Measurements from ENCODE around the gene CLASP1.
"Not testable (repeated sequence)": the region's sequence is repeated elsewhere in the genome, so short reads cannot be mapped to it uniquely, and the experiment has no call there.

CLASP1 gene

DNA sequence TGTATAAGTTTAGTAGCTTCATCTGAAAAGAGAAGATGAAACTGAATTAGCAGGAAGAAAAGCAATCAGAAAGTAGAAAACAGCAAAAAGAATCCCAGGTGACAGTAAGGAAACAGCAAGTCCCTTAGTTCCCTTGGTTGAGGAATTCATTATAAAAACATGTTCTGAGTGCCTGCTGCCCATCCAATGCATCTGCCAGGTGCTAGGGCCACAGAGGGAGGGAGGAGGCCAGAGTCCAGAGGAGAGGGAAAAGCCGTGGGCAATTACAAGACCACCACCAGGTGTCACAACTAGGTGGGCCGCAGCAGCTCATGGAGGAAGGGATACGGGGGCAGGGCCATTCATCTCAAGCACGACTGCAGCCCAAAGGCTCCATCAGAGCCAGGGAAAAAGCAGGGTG is 308.3 kb downstream of the CLASP1 start:
- no peak for DNase-seq

GRCh38 chr2:121338281-121338680 is 311.0 kb downstream of the CLASP1 start:
- DNase-seq, result no peak

DNA sequence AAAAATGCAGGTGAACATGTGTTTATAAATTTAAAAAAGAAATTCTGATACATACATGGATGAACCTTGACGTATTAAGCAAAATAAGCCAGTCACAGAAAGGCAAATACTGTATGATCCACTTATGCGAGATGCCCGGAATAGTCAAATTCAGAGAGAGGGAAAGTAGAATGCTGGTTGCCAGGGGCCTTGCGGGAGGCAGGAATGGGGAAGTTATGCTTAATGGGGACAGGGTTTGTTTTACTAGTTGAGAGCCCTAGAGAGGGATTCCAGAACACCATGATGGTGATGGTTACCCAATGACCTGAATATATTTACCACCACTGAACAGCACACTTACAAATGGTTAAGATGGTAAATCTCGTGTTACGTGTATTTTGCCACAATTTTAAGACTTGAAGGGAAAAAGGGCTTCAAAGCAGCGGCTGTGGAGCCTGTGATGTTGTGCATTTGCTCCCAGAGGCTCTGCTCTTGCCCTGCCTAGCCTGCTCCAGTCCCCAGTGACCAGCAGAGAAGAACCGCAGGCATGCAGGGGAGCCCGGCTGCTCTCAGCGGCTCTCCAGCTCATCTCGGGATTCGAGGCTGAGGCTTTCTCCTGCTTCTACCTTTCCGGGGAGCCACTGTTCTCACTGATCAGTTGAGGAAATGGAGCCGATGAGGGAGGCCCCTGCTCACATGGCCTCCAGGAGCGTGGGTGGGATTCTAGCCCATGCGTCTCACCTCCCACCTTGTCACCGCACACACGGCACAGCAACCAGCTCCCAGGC is 312.6 kb downstream of the CLASP1 start:
- DNase-seq, result no peak

- DNase-seq, result no peak
These were observed 313.7 kb downstream of the CLASP1 start for GRCh38 chr2:121335294-121336290.

DNA sequence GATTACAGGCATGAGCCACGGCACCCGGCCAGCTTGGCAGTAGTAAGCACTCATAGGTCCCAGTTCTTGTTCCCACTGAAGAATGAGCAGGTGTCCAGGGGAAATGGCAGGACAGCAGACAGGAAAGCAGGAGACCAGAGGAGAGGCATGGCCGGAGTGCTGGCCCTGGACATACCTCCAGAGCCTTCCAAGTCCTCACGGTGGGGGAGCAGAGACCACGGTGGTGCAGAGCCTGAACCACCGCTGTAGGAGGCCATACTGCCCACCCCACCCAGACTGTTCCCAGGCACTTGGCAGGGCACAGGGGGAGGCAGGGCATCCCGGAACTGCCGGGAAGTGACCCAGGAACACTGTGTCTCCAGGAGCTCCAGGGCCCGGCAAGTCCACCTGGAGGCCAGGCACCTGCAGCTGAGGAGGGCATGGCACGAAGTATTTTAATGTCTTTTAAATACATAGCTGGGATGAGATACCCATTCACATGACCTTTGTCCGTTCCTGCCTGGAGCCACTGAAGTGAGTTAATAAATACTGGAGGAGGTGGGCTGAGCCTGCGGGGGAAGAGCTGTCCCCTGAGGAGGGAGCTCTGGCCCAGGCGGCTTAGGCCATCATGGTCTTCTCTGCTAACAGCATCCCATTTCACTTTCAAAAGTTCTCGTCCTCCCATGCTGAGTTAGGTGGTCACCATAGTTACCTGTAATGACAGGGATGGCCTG is 314.5 kb downstream of the CLASP1 start:
- no peak for DNase-seq

GRCh38 chr2:121333834-121334558 is 315.3 kb downstream of the CLASP1 start:
- DNase-seq, result no peak

DNA sequence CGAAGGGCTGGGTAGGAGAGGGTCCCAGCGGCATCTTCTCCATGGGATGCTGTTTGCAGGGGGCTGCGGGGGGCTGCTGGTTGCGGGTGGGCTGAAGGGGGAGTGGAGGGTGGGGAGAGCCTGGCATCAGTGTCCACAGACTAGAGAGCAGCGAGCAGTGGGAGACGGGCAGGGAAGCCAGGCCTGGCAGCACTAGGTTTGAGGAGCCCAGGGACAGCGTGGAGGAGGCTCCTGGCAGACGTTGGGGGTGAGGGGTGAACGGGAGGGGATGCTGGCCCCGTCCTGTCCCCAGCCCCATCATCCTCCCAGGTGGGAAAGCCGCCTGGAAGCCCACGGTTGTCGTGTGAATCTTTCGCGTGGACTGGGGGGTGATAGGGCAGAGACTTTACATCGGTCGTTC is 316.0 kb downstream of the CLASP1 start:
- no peak for DNase-seq

GRCh38 chr2:121331324-121331723 is 317.9 kb downstream of the CLASP1 start:
- not testable (repeated sequence) for DNase-seq

DNA sequence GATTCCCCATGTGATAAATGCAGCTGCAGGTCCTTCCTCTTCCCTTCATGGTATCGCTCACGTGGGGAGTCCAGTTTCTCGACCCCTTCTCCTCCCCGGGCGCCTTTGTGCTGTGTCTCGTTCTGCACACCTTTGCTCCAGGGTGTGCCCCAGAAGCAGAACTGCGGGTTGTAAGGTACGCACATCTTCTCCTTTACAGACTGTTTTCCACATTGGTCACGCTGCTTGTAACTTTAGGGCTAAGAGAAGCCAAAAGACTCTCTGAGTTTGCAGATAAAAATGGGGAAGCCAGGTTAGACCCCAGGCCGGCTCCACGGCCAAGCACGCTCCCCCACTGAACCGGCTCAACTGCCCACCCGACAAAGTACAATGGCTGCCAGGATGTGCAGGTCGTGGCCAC is 318.3 kb downstream of the CLASP1 start:
- DNase-seq, result no peak

DNA sequence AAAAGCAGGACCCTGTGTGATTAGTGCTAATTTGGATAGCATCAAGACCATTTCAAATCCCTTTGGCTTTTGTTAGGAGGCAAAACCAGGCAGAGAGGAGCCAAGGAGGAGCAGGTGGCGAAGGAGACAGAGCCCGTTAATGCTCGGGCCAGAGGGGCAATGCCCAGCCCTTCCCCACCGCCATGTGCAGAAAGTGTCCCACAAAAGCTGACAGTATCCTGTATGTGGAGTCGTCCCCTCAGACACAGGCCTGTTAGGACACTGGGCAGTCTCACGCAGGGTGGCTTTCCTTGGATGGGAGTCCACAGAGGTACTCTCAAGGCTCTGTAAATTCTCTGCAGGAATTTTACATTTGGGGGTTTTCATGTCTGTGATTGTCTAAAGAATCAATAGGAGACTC is 319.5 kb downstream of the CLASP1 start:
- no peak for DNase-seq

DNA sequence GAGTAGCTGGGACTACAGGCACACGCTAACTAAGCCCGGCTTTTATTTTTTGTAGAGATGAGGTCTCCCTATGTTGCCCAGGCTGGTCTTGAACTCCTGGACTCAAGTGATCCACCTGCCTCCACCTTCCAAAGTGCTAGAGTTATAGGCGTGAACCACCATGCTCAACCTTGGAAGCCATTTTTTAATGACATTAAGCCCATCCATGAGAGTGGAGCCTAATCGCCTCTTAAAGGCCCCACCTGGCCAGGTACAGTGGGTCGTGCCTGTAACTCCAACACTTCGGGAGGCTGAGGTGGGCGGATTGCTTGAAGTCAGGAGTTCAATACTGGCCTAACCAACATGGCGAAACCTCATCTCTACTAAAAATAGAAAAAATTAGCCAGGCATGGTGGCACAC is 322.6 kb downstream of the CLASP1 start:
- DNase-seq, result no peak

GRCh38 chr2:121324601-121325000 is 324.7 kb downstream of the CLASP1 start:
- no peak for DNase-seq

DNA sequence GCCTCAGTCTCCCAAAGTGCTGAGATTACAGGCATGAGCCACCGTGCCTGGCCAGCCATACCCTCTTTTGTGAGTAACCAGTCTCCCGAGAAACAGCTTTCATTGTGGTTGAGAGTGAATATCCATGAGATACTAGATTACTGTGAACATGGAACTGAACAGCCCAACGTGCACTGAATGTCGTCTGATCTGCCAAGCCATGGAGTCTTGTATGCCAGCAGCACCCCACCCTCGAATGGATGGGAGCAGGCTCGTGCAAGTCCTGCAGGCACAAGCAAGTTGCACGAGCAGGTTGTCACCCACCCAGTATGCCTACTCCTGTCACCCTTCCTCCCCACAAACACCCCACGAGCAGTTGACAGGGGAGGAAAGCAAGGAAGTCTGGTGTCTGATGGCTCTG is 327.8 kb downstream of the CLASP1 start:
- DNase-seq, result no peak

GRCh38 chr2:121319941-121320340 is 329.3 kb downstream of the CLASP1 start:
- DNase-seq, result no peak

- DNase-seq, result no peak
These were observed 332.3 kb downstream of the CLASP1 start for GRCh38 chr2:121316986-121317385.

GRCh38 chr2:121313701-121314100 is 335.6 kb downstream of the CLASP1 start:
- not testable (repeated sequence) for DNase-seq

DNA sequence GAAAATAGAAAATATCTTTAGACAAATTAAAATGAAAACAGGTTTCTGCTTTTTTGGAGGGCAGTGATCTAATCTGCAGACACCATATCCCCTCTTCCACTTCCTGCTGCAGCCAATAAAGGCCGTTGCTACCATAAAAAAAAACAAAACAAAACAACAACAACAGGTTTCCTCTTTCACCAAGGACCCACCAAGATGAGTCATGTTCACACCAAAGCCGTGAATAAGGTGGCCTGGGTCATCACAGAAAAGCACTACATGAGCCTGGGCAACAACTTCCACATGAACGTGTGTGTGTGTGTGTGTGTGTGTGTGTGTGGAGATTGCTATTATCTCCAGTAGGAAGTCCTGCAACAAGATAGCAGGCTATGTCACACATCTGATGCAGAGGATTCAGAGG is 339.5 kb downstream of the CLASP1 start:
- DNase-seq, result no peak

DNA sequence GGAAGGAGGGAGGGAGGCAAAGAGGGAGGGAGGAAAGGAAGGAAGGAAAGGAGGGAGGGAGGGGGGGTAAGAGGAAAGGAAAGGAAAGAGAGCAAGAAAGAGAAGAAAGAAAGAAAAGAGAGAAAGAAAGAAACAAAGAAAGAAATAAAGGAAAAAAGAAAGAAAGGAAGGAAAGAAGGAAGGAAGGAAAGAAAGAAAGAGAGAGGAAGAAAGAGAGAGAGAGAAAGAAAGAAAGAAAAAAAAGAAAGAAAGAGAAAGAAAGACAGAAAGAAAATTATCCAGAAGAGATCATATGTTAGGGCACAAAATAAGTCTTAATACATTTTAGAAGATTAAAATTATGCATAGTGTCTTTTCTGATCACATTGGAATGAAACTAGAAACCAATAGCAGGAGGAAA is 339.9 kb downstream of the CLASP1 start:
- DNase-seq, result no peak

- no peak for DNase-seq
These were observed 342.2 kb downstream of the CLASP1 start for GRCh38 chr2:121307048-121307447.

DNA sequence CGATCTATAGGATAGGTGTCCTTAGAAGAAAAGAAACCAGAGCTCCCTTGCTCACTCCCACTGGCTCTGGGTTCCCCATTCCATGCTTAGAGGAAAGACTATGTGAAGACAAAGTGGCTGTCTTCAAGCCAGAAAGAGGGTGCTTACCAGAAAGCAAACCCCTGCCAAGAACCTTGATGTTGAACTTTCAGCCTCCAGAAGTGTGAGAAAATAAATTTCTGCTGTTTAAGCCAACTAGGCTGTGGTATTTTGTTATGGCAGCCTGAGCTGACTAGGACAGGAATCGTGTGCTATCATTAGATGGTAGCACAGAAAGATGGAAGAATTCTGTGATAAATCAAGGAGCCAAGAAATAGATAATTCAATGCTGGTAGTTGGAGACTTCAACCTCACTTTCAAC is 344.3 kb downstream of the CLASP1 start:
- DNase-seq, result no peak

DNA sequence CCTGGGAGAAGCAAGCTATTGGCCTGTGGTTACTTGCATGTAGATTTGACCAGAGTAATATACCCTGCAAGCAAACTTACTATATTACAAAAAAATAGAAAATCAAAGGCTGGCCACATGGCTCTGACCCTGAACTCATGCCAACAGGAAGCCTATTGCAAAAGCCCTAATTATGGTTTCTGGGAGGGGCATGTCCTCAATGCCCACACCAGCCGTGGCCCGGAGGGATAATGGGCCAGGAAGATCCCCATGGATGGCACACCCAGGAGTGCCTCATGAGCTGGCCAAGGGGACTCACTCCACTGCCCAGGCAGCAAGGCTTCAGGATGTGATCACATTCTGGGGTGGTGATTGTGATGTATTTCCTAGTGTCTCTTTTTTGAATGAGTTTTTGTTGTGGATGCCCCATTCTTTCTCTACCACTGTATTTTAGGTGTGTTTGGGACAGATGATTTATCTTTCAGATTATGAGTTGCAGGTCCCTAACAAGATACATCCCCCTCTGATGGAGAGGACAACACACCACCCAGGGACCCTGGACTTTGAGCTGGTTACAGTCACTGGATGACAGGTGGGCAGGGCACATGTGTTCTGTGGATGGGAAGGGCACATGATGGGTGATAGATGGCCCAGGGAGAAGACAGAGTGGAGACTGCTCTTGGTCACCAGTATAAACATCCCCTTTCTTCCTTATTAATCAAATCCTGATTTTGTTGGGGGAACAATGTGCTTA is 345.6 kb downstream of the CLASP1 start:
- DNase-seq, result no peak

- DNase-seq, result not testable (repeated sequence)
These were observed 348.1 kb downstream of the CLASP1 start for GRCh38 chr2:121301190-121301589.

Data from activated CD4-positive, alpha-beta T cell treated with anti-CD3 and anti-CD28 coated beads for 4 hours (primary cell).